Effector CD4-positive, alpha-beta T cell (primary cell): ENCODE measurements around the gene CRK.
A peak's percentile ranks its signal among the peaks of the same experiment; 100 is the strongest.

Experiments
- DNase-seq: peaks from one replicate; pipeline ENCODE4 v3.0.0-alpha.2; 2020

CRK gene

DNA sequence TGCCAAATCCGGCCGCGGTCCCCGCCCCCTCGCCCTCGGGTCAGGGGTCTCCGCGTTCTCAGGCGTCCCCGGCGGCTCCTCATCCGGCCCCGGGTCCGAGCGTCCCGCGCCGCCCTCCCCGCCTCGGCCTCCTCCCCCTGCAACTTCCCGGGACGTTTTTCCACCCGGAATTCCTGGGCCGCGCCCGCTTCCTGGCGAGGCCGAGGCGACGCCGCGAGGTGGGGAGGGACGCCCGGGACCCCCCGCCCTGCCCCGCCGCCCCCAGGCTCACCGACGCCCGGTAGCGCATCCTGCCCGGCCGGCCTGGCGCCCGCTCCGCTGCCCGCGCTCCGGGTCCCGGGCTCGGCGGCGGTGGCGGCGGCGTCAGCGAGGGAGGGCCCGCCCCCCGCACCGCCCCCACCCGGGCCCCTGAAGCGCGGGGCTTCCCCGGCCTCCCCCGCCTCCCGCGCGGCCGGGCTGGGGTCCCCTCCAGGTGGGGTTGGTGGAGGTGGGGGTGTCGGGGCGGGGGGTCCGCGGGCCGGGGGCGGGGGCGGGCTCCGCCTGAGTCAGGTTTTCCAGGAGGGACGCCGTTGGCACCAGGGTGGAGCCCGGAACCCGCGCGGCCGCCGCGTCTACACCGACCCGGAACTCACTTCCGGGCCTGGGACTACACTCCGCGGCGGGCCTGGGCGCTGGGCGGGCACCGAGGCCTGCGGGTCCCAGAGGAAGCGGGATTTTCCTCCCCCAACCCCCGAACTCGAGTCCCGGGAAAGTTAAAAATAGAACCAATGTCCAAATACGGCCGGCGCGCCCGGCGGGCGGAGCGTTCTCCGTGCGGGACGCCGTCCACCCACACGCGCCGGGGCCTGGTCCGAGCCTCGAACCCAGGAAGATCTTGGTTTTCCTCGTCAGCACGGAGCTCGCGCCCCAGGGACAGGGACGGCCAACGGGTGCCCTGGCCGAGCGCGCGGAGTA, 29.7 kb upstream of the CRK start:
- DNase-seq = peak; percentile 62

DNA sequence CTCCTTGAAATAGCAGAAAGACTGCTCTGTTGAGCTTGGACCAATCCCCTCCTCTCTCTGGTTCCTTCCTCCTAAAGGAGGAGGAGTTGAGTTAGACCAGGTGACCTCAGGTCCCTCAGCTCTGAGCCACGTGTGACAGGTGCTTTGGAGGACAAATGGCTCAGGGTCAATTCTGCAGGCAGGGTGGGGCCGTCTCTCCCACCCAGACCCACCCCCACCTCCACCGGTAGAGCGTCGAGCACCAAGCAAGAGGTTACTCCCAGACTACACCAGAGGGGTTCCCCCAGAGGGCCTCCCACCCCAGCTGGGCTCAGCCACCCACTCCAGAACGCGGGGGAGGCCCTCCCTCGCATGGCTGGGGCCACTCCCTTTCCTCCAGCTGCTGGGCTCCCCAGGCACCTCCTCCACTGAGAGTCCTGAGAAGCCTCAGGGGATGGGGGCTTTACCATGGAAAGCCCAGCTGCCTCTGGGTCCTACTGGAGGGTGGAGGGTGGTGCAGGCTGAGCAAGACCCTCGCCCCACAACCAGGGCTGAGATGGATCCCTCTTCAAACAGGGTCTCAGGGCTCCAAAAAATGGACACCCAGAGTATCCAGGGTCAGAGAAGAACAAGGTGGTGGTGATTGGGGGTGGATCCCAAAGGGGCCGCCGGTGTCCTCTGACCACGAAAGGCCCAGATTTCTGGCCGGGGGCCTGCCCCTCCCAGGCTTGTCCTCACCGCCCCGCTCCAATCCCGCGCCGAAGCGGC, 28.8 kb upstream of the CRK start:
- DNase-seq = peak; percentile 50

DNA sequence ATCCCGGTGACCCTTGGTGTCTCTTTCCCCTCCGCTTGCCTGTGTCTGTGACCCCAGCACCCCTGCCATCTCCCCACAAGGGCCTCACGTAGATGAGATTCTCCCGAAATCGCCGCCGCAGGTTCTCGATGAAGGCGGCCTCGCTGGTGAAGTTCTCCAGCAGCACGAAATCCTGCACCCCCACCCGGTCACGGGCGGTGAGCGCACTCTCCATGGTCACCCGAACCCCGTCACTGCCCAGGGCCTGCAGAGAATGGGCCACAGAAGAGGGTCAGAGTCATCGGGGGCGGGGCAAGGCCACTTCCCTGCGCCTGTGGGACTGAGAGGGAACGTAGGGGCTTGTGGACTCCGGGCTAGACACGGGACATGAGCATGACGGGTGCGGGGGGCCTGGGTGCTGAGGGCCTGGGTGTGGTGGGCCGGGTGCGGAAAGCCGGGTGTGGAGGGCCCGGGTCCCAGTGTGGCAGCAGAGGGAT, 28.1 kb upstream of the CRK start:
- no peak for DNase-seq

DNA sequence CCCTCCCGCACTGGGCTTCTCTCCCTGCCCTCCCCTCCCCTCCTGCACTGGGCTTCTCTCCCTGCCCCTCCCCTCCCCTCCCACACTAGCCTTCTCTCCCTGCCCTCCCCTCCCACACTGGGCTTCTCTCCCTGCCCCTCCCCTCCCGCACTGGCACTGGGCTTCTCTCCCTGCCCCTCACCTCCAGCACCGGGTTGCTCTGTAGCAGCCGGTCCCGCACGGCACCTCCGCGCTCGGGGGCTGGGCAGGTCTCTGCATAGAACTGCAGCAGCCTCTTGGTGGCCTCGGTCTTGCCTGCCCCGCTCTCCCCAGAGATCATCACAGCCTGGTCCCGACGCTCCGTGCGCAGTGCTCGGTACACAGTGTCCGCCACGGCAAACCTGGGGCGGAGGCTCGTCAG, 26.6 kb upstream of the CRK start:
- DNase-seq = no peak

DNA sequence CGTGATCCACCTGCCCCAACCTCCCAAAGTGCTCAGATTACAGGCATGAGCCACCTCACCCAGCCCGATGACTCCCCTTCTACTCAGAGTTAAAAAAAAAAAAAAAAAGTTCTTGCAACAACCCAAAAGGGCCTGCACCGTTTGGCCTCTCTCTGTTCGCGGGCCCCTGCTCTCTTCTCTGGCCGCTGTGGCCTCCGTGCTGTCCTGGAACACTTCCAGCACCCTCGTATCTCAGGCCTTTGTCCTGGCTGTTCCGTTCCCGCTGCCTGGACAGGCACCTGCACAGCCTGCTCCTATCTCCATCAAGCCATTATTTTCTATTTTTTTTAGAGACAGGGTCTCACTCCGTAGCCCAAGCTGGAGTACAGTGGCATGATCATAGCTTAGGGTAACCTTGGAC, 25.7 kb upstream of the CRK start:
- DNase-seq = no peak

DNA sequence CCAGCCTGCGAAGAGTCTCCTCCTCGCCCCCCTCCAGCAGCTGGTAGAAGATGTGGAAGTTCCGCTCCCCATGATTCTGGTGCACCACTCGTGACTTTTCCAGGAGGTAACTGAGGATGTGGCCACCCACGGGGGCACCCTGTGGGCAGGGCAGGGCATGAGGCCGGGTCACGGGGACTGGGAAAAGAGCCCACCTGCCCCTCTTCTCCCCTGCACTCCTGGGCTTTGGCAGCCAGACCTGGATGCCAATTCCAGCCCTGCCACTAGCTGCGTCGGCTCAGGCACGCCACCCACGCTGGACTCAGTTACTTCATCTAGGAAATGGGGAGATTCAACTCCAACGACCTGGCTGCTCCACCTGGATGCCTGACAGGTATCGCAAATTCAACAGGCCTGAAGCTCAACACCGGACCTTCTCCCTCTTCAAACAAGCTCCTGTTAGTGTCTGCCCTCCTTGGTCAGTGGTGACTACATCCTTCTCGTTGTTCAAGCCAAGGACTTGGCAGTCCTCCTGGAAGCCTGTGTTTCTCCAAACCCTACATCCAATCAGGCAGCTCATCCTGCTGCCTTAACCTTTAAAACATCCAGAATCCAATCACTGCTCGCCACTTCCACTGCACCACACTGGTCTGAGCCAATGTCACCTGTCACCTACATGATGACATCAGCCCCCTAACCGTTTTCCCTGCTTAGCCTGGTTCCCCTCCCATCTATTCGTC, 24.9 kb upstream of the CRK start:
- DNase-seq = no peak

DNA sequence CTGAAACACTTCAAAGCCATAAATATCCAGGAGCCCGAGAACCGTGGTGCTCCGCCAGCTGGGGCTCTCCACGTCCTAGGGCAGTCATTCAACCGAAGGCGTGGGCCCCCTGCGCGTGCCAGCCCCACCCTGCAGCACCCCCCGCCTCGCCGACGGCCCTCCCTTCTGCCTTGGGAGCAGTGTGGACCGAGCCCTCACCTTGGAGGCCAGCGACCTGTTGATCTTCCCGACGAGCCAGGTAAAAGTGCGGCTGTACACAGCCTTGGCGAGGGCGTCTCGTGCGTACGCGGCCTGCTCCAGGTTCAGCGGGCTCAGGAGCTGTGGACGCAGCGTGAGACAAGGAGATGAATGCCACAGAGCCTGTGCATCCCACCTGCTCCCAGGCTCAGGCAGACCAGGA, 22.4 kb upstream of the CRK start:
- no peak for DNase-seq

DNA sequence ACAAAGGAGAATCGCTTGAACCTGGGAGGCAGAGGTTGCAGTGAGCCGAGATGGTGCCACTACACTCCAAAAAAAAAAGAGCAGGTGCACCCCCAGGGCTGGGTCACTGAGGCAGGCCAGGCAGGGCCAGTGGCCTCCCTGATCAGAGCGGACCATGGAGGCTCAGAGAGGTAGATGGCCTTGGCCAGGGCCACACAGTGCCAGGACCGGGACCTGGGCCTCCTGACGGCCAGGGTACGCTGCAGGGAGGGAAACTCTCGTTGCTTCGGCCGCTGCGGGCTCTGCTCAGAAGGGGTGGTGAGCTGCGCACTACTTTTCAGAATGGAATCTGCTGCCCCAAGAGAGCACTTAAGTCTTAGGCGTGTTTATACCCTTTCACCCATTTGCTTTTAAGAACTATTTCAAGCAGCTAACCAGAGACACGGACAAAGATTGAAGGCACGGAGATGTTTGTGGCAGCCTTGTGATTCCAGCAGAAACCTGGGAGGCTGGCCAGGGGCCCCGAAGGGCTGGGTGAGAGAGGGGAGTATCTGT, 19.4 kb upstream of the CRK start:
- no peak for DNase-seq

DNA sequence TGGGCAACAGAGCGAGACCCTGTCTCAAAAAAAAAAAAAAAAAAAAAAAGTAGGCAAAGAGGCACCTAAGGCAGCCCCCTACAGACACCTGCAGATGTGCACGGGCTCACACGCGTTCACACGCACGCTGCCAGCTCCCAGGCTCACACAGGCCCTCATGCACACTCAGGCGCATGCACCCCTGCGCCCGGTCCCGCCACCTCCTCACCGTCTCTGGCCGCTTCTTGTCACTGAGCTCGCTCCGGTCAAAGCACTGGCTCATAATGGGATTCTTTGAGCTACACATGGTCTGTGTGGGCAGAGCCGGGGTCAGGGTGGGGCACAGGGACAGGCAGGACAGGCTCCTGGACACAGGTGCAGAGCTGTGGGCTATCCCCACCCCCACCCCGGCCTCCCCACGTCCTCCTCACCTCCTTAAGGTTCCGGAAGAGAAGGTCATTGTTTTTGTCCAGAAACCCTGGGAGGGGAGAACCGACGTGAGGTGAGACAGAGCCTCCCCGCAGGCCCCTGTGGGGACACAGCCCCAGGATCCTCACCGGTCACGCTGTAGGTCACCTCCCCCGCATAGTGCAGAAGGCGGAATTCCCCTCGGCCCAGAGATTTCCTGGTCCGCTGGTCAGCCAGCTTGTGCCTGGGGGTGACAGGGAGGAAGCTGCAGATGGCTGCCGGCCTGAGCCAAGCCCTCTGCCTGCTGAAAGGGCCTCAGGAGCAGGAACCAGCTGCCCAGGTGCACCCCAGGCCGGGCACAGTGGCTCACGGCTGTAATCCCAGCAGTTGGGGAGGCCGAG, 18.6 kb upstream of the CRK start:
- DNase-seq = no peak

DNA sequence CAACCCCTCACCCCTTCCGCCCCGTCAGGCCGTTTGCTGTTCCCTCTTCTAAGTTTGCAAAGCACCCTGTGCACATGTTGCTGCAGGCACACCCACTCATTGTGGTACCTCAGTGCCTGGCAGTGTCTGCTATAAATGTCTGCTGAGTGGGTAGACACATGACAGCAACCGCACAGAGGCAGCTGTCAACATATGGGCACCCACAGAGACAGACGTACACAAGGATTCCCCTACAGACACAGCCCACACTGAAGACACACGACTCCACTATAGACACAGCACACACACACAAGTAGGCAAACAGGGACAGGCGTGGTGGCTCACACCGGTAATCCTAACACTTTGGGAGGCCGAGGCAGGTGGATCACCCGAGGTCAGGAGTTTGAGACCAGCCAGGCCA, 17.8 kb upstream of the CRK start:
- no peak for DNase-seq

DNA sequence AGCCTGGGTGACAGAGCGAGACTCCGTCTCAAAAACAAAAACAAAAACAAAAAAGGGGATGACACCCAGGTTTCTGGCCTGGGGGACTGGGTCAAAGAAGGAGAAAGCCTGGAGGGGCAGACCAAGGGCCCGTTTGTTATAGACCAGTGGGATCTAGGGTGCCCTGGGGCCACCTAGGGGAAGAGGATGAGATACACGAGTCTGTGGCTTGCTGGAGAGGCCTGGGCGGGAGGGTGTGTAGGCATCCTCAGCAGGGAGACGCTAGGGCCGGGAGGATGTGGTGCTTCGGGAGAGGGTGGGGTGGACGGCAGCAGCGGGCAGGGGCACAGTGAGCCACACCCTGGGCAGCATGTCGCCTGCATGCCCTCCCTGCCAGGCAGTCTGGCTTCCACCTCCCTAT, 17.1 kb upstream of the CRK start:
- DNase-seq = no peak

DNA sequence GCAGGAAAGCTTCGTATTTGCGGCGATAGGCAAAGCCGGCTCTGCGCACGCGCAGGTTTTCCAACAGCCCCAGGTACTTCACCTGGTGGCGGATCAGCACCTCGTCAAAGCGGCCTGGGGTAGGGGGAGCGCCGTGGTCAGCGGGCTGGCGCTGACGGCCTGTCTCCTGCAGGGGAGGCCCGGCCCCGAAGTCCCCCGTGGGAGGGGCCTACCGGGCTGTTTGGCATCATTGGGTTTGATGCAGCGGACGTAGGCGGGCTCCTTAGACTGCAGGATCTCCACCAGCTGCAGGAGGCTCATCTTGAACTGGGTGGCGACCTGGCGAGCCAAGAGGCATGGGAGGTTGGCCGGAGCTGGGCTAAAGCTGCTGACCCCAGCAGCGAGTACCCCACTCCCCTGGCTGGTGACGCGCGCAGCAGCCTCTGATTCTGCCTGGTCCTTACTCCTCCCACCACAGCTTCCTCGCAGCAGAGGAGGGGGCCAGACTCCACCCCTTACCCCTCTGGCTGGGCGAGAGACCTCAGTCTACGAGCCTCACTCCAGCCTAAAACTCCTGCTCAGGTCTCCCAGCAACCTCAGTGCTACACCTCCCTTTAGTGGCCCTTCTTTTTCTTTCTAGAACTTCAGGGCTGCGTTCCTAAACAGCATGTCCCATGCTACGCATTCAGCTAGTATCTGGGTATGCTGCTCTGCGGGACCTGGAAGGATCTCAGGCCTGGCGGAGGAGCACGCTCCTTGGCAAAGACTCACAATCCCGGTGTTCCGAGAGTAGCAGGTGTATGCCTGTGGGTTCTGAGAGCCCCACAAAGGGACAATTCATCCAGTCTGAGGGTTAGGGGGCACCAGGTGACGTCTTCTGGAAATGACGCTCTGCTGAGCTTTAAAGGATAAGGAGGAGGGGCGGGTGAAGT, 16.1 kb upstream of the CRK start:
- no peak for DNase-seq

DNA sequence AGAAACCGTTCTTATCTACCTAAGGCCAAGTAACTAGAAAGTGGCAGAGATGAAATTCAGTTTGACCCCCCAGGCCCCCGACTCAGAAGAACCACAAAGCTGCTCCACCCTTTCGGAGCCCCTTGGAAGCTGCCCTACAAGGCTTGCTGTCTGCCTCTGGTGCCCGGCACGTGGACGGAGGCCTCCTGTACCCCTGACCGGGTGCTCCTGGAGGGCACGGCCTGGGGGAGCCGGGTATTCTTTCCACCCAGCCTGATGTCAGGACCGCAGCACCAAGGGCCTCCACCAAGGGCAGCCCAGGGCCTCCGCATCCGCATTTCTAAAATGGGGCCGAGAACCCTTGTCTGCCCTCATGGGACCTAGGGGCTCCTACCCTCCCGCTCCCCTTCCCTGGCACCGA, 15.5 kb upstream of the CRK start:
- no peak for DNase-seq

DNA sequence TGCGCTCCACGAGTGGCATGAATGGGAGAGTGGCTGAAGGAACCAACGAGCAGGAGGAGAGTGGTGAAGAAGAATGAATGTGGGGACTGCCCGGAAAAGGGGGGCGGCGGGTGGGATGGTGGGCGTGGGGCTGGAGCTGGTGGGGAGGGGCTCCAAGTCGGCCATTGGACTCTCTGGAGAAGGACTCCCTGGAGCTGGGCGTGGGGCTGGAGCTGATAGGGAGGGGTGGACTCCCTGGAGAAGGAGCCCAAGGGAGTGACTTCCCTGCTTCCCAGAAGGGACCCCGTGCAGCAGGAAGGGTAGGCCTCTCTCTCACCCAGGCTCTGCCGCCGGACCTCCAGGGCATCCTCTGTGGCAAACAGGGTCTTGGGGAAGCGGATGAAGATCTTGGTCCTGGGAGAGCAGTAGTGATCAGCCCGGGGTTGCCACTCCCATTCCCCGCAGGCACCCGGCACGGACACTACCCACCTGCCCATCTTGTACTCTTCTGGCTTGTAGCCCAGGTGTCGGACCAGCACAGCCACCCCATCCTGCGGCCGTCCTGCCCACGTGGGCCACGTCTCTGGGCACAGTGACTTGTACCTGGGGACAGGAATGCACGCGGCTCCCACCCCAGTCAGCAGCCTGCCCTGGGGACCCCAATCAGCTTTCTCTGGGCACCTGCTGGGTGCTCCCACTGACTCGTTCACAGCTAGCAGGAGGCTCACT, 14.9 kb upstream of the CRK start:
- DNase-seq = no peak

DNA sequence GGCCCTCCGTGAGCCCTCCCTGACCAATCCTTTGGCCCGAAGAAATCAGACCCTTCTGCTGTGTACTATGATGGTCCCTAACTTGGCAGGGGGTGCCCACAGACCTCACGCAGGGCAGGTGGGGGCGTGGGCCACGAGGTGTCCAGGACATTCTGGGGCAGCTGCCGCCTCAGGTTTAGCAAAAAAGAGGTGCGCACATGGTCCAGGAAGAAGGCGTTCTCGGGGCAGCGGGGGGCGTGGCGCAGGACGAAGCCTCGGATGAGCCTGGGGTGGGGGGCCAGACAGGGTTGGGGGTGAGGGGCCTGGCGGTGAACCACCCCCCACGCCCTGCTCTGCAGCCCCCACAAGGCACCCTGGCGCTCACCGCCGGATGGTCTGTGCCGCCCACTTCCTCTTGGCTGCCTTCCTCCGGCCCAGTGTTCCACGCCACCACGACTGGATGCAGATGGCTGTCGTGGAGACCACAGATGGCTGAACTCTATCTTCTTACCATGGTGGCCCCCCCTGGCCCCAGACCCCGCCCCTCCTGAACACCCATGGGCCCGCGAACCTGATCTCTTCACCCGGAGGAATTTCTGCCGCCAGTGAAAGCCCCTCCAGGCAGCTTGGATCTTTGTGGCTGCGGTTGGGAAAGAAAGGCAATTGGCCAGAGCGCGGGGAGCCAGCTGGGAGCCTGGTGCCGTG, 14.2 kb upstream of the CRK start:
- DNase-seq = no peak

DNA sequence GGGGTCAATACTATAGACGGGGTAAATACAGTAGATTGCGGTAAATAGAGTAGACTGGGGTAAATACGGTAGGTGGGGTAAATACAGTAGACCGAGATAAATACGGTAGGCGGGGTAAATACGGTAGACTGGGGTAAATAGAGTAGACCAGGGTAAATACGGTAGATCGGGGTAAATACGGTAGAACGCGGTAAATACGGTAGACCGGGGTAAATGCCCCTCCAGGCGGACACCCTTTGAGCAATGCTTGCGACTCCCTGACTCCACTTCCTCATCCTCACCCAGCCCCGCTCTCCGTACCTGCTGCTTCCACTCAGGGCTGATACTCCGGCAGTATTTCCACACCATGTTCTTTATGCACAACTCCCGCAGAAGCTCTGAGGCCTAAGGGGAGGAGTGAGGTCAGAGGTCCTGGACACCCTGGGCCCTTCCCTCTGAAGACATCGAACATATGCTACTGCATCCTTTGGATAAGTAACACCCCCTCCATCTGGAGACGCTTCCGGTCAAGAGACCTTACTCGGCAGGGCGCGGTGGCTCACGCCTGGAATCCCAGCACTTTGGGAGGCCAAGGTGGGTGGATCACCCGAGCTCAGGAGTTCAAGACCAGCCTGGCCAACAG, 13.3 kb upstream of the CRK start:
- no peak for DNase-seq

DNA sequence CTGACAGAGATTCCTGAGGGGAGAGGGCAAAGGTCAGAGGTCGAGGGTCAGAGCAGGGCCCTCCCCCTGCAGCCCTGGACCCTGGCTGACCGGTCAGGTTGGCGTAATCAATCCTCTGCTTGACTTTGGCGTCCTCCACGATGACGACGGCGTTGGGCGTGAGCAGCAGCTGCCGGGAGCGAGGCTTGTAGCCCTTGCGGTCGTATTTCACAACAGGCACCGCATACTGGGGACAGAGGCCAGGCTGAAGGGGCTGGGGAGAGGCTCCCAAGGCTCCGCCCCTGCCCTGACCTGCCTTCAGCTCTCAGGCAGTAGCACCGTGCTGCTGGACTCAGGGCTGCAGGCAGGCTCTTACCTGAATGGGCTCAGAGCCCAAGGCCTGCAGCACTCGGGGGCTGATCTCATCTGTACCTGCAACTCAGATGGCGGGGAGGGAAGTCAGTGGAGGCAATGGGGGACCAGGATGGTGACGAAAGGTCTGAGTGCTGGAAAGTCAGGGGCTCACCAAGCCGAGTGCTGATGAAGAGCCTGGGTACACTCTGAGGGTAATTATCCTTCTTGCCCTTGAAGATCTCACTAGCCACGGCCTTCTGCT, 12.0 kb upstream of the CRK start:
- DNase-seq = no peak

DNA sequence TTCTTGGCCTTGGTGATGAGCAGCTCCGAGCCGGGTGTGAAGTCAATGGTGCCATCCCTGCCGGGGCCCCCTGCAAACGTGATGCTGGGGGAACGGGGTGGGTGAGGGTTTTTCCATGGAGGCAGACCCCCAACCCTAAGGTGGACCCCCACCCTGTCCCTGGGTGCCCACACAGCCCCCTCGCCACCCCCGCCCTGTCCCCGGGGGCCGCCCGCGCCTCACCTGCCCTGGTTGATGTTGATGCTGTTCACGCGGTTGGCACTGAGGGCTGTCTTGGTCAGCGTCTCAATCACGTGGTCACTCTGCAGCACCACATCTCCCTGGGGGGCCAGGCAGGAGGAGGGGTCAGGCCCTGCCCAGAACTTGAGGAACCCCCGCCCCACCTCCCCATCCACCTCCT, 11.2 kb upstream of the CRK start:
- DNase-seq = no peak

DNA sequence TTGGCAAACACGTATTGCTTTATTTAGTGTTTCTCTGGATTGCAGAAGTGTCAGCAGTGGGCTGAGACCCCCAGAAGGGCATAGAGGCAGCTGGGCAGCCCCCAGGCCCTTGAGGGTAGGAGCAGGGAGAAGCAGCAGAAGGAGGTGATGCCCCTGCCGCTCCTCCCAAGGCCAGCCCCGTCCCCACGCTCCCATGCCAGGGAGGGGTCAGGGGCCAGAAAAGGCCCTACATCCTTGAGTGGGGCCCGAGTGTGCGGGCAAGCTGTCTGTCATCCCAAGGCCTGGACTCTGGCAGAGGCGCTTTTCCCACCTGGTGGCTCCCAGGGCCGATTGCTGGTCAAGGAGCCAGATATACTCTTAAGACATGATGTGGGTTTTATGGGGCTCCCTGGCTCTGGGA, 8.2 kb upstream of the CRK start:
- no peak for DNase-seq
